Mesothelial cell of epicardium (in vitro differentiated cells): ENCODE data around the gene ZNF227. TPM values are rescaled to one million over a fixed set of nuclear protein-coding genes. Genes with fewer than 3 reads are reported as not detected.
A peak's percentile ranks its signal among the peaks of the same experiment; 100 is the strongest.

Experiments
- DNase-seq, 2 experiments: peaks; one replicate each; pipeline ENCODE4 v3.0.0; 2021; ENCODE audit warnings: low spot score in 2 of 2; ENCODE audit not compliant: unreplicated experiment in 2 of 2
- H3K27ac Mint-ChIP-seq: 2 replicates; pipeline ENCODE4 v1.8.0; 2021; ENCODE audit warnings: mixed read lengths
- H3K27me3 Mint-ChIP-seq: 2 replicates; pipeline ENCODE4 v1.8.0; 2021; ENCODE audit warnings: low read depth, mixed read lengths
- H3K36me3 Mint-ChIP-seq: 2 replicates; pipeline ENCODE4 v1.8.0; 2021; ENCODE audit warnings: mixed read lengths
- H3K4me1 Mint-ChIP-seq: 2 replicates; pipeline ENCODE4 v1.8.0; 2021; ENCODE audit warnings: mixed read lengths
- H3K4me3 Mint-ChIP-seq: 2 replicates; pipeline ENCODE4 v1.8.0; 2021; ENCODE audit warnings: mild to moderate bottlenecking, moderate library complexity, mixed read lengths
- H3K9me3 Mint-ChIP-seq: 2 replicates; pipeline ENCODE4 v1.8.0; 2021; ENCODE audit warnings: mixed read lengths
- total RNA-seq: library from RNA; stranded (reverse); gene quantifications from 3 replicates; pipeline ENCODE4 v1.2.1, GENCODE V29; 2021
- TF ChIP-seq, protein P1 (sequence below): fragments of 200-600 bp; sonication (generic); IDR thresholded peaks from one replicate; pipeline ENCODE4 v1.5.0; 2021; ENCODE audit warnings: antibody characterized with exemption; ENCODE audit not compliant: unreplicated experiment

ZNF227 gene
- total RNA-seq, 1 donor from 2014 or later: 29.9 TPM

DNA sequence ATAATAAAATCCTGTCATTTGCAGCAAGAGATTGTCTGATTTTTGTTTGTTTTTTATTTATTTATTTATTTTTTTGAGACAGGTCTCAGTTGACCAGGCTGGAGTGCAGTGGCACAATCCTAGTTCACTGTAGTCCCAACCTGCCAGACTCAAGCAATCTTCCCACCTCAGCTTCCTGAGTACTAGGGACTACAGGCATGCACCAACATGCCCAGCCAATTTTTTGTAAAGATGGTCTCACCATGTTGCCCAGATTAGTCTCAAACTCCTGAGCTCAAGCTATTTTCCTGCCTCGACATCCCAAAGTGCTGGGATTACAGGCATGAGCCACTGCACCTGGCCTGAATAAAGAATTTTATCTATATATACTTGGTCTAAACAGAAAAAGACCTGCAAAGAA lies 65.0 kb downstream of the ZNF227 start:
- peaks cover 75% of the 10 kb centered on the region for H3K9me3 Mint-ChIP-seq
- no peak overlapping the region for H3K27ac Mint-ChIP-seq
- TF ChIP-seq, protein P1, sequence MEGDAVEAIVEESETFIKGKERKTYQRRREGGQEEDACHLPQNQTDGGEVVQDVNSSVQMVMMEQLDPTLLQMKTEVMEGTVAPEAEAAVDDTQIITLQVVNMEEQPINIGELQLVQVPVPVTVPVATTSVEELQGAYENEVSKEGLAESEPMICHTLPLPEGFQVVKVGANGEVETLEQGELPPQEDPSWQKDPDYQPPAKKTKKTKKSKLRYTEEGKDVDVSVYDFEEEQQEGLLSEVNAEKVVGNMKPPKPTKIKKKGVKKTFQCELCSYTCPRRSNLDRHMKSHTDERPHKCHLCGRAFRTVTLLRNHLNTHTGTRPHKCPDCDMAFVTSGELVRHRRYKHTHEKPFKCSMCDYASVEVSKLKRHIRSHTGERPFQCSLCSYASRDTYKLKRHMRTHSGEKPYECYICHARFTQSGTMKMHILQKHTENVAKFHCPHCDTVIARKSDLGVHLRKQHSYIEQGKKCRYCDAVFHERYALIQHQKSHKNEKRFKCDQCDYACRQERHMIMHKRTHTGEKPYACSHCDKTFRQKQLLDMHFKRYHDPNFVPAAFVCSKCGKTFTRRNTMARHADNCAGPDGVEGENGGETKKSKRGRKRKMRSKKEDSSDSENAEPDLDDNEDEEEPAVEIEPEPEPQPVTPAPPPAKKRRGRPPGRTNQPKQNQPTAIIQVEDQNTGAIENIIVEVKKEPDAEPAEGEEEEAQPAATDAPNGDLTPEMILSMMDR: no peak
- no peak for DNase-seq
- H3K27me3 Mint-ChIP-seq: no peaks in the 10 kb centered on the region
- no peaks in the 10 kb centered on the region for H3K4me1 Mint-ChIP-seq
- H3K36me3 Mint-ChIP-seq: peaks cover 66% of the 10 kb centered on the region
- no peak overlapping the region for H3K4me3 Mint-ChIP-seq

DNA sequence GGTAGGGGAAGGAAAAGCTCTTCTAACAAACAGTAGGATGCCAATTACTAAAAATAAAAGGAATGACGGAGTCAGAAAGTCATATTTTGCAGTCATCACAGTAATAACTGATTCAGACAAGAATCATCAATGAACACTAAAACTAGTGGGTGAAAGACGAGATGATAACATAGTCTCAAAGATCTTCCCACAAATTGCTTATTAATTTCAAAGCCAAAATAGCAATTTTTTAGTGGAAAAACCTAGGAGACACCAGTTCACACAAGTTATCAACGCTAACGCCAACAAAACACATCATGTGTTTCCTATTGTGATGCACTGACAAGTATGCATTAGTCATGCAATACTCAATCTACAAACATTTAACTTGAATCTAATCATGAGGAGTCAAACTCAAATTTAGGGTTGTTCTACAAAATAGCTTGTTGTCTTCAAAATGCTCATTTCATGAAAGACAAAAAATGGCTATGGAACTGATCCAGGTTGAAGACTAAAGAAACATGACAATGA lies 65.9 kb downstream of the ZNF227 start:
- H3K4me3 Mint-ChIP-seq: no peak overlapping the region
- H3K27me3 Mint-ChIP-seq: no peaks in the 10 kb centered on the region
- peaks cover 63% of the 10 kb centered on the region for H3K36me3 Mint-ChIP-seq
- H3K4me1 Mint-ChIP-seq: no peaks in the 10 kb centered on the region
- peaks cover 77% of the 10 kb centered on the region for H3K9me3 Mint-ChIP-seq
- DNase-seq: no peak
- H3K27ac Mint-ChIP-seq: no peak overlapping the region
- TF ChIP-seq, protein P1: no peak

DNA sequence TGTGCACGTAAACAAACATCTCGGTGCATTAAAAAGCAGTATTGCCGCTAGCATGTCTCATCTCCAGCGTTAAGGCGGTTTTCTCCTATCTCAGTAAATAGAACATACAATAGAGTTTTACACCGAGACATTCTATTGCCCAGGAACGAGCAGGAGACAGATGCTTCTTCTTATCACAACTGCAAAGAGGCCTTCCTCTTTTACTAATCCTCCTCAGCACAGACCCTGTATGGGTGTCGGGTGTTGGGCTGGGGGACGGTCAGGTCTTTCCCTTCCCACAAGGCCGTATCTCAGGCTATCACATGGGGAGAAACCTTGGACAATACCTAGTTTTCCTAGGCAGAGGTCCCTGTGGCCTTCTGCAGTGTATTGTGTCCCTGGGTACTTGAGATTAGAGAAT lies 68.6 kb downstream of the ZNF227 start:
- Mint-ChIP-seq H3K9me3 (peaks cover 69% of the 10 kb centered on the region), H3K4me3 (no peak overlapping the region), H3K27me3 (no peaks in the 10 kb centered on the region), H3K4me1 (peaks cover 9% of the 10 kb centered on the region), H3K27ac (no peak overlapping the region), H3K36me3 (peaks cover 54% of the 10 kb centered on the region)
- DNase-seq: no peak
- TF ChIP-seq, protein P1: no peak

DNA sequence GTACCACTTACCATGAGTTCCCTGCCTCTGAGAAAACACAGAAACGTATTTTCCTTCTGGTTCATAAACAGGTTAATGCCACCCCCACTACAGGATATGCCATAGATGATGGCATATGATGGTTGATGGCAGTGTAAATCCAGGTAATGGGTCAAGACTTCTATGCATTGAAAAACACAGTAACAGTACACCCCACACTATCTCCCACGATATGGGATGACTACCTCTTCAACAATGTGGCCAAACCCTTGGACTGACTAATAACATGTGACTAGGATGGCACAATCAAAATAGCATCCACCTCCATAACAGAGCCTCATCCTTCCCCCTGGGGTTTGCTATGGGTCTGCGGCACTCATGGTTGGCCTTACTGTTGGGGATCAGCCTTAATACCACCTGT lies 70.5 kb downstream of the ZNF227 start:
- H3K9me3 Mint-ChIP-seq: peaks cover 68% of the 10 kb centered on the region
- peaks cover 61% of the 10 kb centered on the region for H3K36me3 Mint-ChIP-seq
- H3K4me1 Mint-ChIP-seq: peaks cover 9% of the 10 kb centered on the region
- no peak overlapping the region for H3K27ac Mint-ChIP-seq
- TF ChIP-seq, protein P1: no peak
- H3K4me3 Mint-ChIP-seq: no peak overlapping the region
- DNase-seq: no peak
- no peaks in the 10 kb centered on the region for H3K27me3 Mint-ChIP-seq

DNA sequence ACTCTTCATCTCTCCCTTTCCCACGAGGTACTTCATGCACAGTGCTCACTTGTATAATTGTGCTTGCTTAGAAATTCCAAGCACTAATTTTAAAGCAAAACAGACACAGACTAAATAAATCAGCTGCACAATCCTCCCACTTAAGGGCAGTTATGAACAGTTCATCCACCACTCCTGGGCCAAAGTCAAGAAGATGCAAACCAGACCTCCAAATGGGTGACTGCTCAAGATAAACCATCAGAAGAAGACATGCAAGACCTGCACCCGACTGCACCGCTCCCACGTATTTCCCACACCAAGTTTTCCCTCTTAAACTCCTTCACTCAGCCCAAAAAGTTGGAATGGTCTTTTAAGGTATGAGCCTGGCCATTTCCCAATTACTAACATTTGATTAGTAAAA lies 72.6 kb downstream of the ZNF227 start:
- H3K27ac Mint-ChIP-seq: peak overlapping the region; percentile 10
- H3K4me1 Mint-ChIP-seq: peaks cover 9% of the 10 kb centered on the region
- H3K27me3 Mint-ChIP-seq: no peaks in the 10 kb centered on the region
- H3K4me3 Mint-ChIP-seq: no peak overlapping the region
- H3K9me3 Mint-ChIP-seq: peaks cover 72% of the 10 kb centered on the region
- DNase-seq: no peak
- TF ChIP-seq, protein P1: no peak
- H3K36me3 Mint-ChIP-seq: peaks cover 65% of the 10 kb centered on the region

Other genes starting within 250 kb of the ZNF227 start
- 13.4 to 14.2 TPM (median 14.1 TPM) in 3 replicates for gene ZNF155, start 228.3 kb upstream of the ZNF227 start, total RNA-seq
- 4.0 to 4.5 TPM (median 4.5 TPM) in 3 replicates for gene ZNF230, start 209.6 kb upstream of the ZNF227 start, total RNA-seq
- 7.6 to 8.1 TPM (median 7.8 TPM) in 3 replicates for gene ZNF222, start 187.2 kb upstream of the ZNF227 start, total RNA-seq
- gene ZNF223, start 160.5 kb upstream of the ZNF227 start, total RNA-seq: 9.2 to 10.3 TPM (median 9.9 TPM) in 3 replicates
- gene ZNF284, start 140.4 kb upstream of the ZNF227 start, total RNA-seq: 5.0 to 5.6 TPM (median 5.3 TPM) in 3 replicates
- 39.1 to 42.0 TPM (median 42.0 TPM) in 3 replicates for gene ZNF224, start 118.2 kb upstream of the ZNF227 start, total RNA-seq
- 7.2 to 7.9 TPM (median 7.4 TPM) in 3 replicates for gene ZNF225, start 99.1 kb upstream of the ZNF227 start, total RNA-seq
- gene ZNF234, start 71.0 kb upstream of the ZNF227 start, total RNA-seq: 18.9 to 19.5 TPM (median 19.3 TPM) in 3 replicates
- gene ZNF226, start 47.4 kb upstream of the ZNF227 start, total RNA-seq: 36.2 to 38.2 TPM (median 38.2 TPM) in 3 replicates
- gene ZNF233, start 47.4 kb downstream of the ZNF227 start, total RNA-seq: 2.6 to 3.9 TPM (median 3.1 TPM) in 3 replicates
- 12.5 to 14.0 TPM (median 13.2 TPM) in 3 replicates for gene ZNF235, start 92.5 kb downstream of the ZNF227 start, total RNA-seq
- gene ZNF112, start 144.1 kb downstream of the ZNF227 start, total RNA-seq: 13.0 to 13.6 TPM (median 13.0 TPM) in 3 replicates
- gene ZNF285, start 189.1 kb downstream of the ZNF227 start, total RNA-seq: 9.8 to 11.6 TPM (median 11.2 TPM) in 3 replicates
- 5.4 to 7.0 TPM (median 6.0 TPM) in 3 replicates for gene ZNF229, start 235.9 kb downstream of the ZNF227 start, total RNA-seq